Tibial nerve (tissue), 4 donors: Measurements from ENCODE around the gene TBX5.

ENCODE experiments used
- CTCF ChIP-seq, 5 experiments: fragments of 200-600 bp in 3 of 5; fragments of 450-650 bp in 2 of 5; sonication (generic) in 3 of 5; IDR thresholded peaks; one replicate each; pipeline ENCODE4 v1.5.1; 2016 to 2019; ENCODE audit warnings: antibody characterized with exemption in 5 of 5, mild to moderate bottlenecking in 3 of 5, moderate library complexity in 2 of 5
- EP300 ChIP-seq, 2 donors: sonication (generic); formaldehyde crosslinking; IDR thresholded peaks; one replicate each; pipeline ENCODE4 v1.6.1; 2017; ENCODE audit warnings: antibody characterized with exemption in 2 of 2, mild to moderate bottlenecking in 1 of 2
- POLR2A ChIP-seq, 2 donors: fragments of 450-650 bp; IDR thresholded peaks; one replicate each; pipeline ENCODE4 v1.6.1; 2017; ENCODE audit warnings: antibody characterized with exemption in 2 of 2, mild to moderate bottlenecking in 2 of 2, moderate library complexity in 2 of 2

GRCh38 chr12:114411071-114411837, 5.3 kb upstream of the TBX5 start:
- TF ChIP-seq CTCF (IDR thresholded peaks at IDR 0.05) (no peak), POLR2A (IDR thresholded peaks at IDR 0.05) (no peak), EP300 (IDR thresholded peaks at IDR 0.05) (no peak)
